Epithelial cell of proximal tubule (primary cell): ENCODE data around the gene NCKAP5L. TPM values are rescaled to one million over a fixed set of nuclear protein-coding genes. Genes with fewer than 3 reads are reported as not detected.

ENCODE experiments used
- DNase-seq: peaks from one replicate; pipeline ENCODE4 v3.0.0-alpha.2; 2011; ENCODE audit warnings: low read depth
- H3K4me3 ChIP-seq: 2 replicates; pipeline ENCODE4 v1.5.1; 2011; ENCODE audit warnings: low read depth, mild to moderate bottlenecking, low read length
- CTCF ChIP-seq: conservative IDR thresholded peaks from 2 replicates; pipeline ENCODE4 v1.5.1; 2012; ENCODE audit warnings: low read depth, mild to moderate bottlenecking, low read length
- total RNA-seq: library from RNA; depleted of rRNA; stranded (reverse); fragments of >200 nt; gene quantifications from 2 replicates; pipeline ENCODE4 v1.2.3, GENCODE V29; 2015

The NCKAP5L gene
- total RNA-seq, 1 donor from 2014 or later, result 8.4 TPM

- DNase-seq, result no peak
- TF ChIP-seq CTCF, result no peak
Measured at GRCh38 chr12:49794021-49794420, 34.2 kb downstream of the NCKAP5L start.

GRCh38 chr12:49793620-49794019, 34.6 kb downstream of the NCKAP5L start:
- no peak for DNase-seq
- H3K4me3 ChIP-seq, result no peak overlapping the region
- no peak for TF ChIP-seq CTCF

More at GRCh38 chr12:49794021-49794420, 34.2 kb downstream of the NCKAP5L start:
- H3K4me3 ChIP-seq, result no peak overlapping the region

GRCh38 chr12:49792976-49793580, 35.1 kb downstream of the NCKAP5L start:
- no peak for DNase-seq
- TF ChIP-seq CTCF, result no peak
- H3K4me3 ChIP-seq, result no peak overlapping the region

GRCh38 chr12:49792181-49792970, 35.8 kb downstream of the NCKAP5L start:
- H3K4me3 ChIP-seq, result no peak overlapping the region
- TF ChIP-seq CTCF, result no peak
- DNase-seq, result no peak

GRCh38 chr12:49791700-49792099, 36.5 kb downstream of the NCKAP5L start:
- no peak overlapping the region for H3K4me3 ChIP-seq
- DNase-seq, result no peak
- TF ChIP-seq CTCF, result no peak

- no peak for TF ChIP-seq CTCF
- DNase-seq, result no peak
- no peak overlapping the region for H3K4me3 ChIP-seq
Measured at GRCh38 chr12:49790741-49791555, 37.3 kb downstream of the NCKAP5L start.
